ENCODE data around the gene SLC16A12.

DNA sequence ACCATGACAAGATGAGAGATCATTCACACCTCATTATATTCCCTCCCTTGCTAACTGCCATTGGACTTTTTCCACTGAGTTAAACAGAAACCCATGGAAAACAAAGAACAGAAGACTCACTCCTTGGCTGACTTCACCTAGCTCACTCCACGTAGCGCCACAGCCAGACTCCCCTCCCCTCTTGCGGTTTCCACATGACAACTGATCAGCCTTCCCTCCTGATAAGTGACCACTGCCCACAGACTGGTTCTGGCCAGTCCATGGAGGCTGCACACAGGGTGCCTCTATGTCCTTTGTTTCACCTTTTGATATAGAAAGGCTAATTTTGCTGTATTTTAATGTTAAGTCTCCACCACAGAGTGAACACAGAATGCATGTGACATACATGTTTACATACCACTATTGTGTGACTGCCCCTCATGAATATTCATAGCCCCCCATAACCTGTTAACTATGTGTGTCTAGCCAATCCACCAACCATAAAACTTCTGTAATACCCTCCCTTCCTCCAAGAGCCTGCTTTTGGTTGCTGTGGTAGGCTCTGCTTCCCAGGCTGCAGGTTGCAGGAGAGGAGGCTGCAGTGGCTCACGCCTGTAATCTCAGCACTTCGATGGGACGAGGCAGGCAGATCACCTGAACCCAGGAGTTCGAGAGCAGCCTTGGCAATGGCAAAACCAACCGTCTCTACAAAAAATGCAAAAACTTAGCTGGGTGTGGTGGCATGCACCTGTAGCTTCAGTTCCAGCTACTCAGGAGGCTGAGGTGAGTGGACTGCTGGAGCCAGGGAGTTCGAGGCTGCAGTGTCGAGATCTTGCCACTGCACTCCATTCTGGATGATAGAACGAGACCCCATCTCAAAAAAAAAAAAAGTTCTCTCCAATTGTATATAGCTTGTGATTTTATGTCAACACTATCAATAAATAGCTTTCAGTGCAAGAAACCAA is 131.0 kb downstream of the SLC16A12 start:
- TF ChIP-seq, protein P1, sequence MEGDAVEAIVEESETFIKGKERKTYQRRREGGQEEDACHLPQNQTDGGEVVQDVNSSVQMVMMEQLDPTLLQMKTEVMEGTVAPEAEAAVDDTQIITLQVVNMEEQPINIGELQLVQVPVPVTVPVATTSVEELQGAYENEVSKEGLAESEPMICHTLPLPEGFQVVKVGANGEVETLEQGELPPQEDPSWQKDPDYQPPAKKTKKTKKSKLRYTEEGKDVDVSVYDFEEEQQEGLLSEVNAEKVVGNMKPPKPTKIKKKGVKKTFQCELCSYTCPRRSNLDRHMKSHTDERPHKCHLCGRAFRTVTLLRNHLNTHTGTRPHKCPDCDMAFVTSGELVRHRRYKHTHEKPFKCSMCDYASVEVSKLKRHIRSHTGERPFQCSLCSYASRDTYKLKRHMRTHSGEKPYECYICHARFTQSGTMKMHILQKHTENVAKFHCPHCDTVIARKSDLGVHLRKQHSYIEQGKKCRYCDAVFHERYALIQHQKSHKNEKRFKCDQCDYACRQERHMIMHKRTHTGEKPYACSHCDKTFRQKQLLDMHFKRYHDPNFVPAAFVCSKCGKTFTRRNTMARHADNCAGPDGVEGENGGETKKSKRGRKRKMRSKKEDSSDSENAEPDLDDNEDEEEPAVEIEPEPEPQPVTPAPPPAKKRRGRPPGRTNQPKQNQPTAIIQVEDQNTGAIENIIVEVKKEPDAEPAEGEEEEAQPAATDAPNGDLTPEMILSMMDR (optimal IDR thresholded peaks at IDR 0.05 in 1 of 3, IDR thresholded peaks at IDR 0.05 in 1 of 3, conservative IDR thresholded peaks at IDR 0.05 in 1 of 3; ENCODE audit: extremely low read depth in 1 of 3, insufficient read depth in 2 of 3, low read length in 3 of 3) = no peak
- TF ChIP-seq EZH2 (IDR thresholded peaks at IDR 0.05; ENCODE audit: low read length) = no peak

Measured in keratinocyte (primary cell).